Activated CD8-positive, alpha-beta memory T cell treated with anti-CD3 and anti-CD28 coated beads, Interleukin-2, amount 50 U/mL, for 4 hours (primary cell): ENCODE results near the gene MDP1.

Experiments used
- DNase-seq: peaks from one replicate; pipeline ENCODE4 v3.0.0-alpha.2; 2020

The MDP1 gene

DNA sequence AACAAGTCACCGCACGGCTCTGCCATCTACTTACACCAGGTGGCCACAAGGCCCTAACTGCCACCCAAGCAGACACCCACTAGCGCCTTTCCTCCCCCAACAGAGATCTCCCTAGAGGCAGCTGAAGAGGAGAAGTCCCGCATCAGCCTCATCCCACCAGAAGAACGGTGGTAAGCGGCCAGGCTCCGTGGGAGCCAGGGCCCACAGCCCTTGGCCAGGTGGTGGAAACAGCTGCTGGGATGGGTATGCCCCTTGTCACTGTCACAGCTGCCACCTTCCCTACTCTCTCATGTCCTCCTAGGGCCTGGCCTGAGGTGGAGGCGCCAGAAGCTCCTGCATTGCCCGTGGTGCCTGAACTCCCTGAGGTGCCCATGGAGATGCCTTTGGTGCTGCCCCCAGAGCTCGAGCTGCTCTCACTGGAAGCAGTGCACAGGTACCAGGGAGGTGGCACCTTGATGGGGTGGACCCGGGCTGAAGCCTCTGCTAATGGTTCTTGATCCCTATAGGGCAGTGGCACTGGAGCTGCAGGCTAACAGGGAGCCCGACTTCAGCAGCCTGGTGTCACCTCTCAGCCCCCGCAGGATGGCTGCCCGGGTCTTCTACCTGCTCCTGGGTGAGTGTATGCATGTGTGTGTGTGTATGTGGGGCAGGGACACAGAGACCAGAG lies 36.4 kb downstream of the MDP1 start:
- no peak for DNase-seq

DNA sequence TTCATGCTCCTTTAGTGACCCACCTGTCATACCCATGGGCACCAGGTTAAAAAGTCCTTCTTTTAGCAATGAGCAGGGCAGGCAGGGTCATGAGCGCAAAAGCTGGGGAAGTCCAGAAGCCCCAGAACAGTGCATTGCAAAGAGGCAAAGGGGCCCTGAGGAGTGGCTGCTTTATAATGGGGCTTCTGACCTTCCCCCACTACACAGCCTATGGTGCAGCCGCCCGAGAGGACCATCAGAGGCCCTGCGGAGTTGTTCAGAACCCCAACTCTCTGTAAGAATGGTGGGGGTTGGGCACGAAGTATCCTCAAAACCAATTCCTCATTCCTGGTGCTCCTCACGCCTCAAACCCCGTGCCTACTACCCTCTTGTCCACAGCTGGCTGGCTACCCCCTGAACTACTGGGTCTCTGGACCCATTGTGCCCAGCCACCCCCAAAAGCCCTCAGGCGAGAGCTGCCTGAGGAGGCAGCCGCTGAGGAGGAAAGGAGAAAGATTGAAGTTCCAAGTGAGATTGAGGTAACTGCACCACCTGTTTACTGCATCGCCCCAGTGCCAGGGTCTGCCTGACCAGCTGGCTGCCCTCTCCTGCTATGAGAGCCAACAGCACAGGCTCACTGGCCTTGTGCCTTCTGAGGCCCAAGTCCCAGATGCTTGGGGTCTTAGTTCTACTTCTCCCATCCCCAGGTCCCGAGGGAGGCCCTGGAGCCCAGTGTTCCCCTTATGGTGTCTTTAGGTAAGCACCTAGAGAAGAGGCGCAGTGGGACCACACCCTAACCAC lies 37.3 kb downstream of the MDP1 start:
- no peak for DNase-seq

DNA sequence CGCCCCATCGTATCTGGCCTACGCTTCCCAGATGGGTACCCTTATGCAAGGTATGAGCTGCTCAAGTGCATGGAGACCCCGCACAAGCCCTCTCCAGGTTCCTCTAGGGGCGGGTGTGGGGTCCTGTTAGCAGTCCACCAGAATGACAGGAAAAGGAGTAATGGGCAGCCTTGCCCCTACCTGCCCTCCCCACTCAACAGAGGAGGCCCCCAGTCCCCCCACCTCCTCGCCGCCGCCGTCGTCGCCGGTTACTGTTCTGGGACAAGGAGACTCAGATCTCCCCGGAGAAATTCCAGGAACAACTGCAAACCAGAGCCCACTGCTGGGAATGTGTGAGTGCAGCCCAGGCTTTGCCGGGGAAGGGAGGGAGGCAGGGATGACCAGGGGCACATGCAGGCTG lies 38.0 kb downstream of the MDP1 start:
- DNase-seq, result no peak

DNA sequence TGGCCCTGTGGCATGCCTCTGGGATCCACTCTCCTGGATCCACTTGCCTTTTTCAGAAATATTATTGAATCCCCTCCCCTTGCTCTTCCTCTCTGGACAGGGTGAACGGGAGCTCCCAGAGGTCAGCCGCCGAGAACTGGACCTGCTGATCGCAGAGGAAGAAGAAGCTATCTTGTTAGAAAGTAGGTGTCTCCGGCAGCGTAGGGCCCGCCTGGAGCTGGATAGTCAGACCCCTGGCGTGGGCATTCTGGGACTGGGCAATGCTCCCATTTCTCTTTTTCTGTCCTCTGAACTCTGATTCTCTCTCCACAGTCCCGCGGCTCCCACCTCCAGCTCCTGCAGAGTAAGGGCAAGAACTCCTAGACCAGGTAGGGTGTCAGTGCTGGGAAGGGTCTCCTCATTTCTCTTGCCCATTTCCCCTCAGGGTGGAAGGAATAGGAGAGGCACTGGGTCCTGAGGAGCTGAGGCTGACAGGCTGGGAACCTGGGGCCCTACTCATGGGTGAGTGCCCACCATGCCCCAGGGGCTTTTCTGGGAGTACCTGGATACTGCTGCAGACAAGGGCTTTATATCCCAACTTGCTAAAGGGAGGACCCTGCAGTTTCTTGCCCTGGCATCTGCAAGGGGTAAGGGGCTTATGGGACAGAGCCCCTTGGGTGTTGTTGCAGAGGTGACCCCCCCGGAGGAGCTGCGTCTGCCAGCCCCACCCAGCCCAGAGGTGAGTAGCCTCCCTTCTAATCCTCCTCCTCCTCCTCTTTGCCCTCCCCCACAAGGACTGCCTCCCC lies 38.6 kb downstream of the MDP1 start:
- no peak for DNase-seq

DNA sequence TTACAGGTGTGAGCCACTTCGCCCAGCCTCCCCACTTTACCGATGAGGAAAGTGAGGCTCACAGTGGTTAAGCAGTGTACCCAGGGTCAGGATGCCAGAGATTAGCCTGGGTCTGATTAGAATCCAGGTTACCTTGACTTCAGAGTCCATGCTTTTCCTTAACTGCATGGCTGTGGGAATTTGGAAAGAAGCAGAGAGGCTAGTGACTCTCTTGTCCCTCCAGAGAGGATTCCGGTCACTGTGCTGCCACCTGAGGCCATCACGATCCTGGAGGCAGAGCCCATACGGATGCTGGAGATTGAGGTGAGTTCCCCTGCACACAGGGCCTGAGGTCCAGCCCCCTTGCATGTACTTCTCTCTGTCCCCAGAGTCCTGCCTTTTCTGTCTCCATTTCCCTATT lies 39.3 kb downstream of the MDP1 start:
- DNase-seq, result no peak

DNA sequence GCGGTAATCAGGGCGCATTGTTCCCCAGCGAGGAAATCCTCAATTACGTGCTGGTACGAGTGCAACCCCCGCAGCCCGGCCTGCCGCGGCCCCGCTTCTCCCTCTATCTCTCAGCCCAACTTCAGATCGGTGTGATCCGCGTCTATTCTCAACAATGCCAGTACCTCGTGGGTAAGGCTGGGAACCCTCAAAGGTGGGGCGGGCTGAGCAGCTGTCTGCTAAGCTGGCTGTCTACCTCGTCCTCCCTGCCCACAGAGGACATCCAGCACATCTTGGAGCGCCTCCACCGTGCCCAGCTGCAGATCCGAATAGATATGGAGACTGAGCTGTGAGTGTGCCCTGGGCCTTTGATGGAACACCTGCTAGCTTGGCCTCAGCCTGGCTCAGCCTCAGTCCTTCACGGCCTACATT lies 43.0 kb downstream of the MDP1 start:
- no peak for DNase-seq

DNA sequence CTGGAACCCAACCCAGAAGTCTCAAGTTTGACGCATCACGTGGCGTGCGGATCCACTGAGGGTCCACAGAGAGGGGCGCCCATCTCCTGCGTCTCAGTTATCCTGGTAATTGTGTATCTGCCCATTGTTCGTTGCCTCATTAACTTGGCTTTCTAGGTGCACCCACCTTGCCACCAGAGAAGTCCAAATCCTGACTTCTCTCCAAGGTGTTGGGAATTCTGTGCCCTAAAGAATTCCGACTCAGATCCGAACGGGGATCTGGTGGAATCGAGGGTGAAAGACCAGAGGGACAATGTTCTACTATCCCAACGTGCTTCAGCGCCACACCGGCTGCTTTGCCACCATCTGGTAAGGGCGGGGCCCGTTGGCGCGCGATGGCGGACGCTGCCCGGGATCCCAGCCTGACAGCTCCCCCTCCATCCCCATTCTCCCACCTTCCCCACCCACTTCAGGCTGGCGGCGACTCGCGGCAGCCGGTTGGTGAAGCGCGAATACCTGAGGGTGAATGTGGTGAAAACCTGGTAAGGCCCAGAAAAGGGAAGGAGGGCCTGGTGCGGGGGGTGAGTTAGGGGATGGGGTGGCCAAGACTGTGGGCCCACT lies 43.5 kb downstream of the MDP1 start:
- DNase-seq, result no peak

DNA sequence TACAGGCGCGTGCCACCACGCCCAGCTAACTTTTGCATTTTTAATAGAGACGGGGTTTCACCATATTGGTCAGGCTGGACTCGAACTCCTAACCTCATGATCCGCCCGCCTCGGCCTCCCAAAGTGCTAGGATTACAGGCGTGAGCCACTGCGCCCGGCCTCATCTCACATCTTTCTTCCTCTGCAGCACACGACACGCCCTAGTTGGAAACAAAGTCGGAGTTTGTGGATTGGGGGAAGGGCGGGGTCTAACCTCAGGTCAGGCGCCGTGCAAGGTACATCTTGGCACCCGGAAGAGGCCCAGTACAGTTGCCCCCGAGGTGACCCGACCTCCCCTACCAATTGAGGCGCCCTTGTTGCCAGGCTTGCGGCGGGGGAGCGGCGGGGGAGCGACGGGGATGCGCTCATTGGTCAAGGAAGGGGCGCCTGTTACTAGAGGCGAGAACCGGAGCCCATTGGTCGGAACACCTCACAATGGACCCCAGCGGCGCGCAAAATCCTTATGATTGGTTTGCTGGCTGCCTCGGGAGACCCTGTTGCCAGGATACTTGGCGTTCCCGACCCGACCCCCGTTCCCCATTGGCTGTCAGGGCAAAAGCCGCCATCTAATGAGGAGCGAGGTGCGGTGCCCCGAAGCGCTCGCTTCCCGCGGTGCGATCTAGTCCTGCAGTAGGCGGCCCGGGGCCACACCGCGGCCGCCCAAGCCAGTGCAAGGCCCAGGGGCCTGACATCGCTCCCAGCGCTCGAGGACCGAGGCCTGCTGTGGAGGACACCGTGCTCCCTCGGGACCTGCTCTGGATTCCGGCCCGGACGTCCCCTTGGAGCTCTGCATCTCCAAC lies 44.2 kb downstream of the MDP1 start, which contains the start of gene REC8:
Gene REC8 (plus strand): TSS at position 659 of the 839 bp plus-strand sequence. CDS start 473 bp downstream, outside the sequence.
- DNase-seq, result peak; percentile 61

DNA sequence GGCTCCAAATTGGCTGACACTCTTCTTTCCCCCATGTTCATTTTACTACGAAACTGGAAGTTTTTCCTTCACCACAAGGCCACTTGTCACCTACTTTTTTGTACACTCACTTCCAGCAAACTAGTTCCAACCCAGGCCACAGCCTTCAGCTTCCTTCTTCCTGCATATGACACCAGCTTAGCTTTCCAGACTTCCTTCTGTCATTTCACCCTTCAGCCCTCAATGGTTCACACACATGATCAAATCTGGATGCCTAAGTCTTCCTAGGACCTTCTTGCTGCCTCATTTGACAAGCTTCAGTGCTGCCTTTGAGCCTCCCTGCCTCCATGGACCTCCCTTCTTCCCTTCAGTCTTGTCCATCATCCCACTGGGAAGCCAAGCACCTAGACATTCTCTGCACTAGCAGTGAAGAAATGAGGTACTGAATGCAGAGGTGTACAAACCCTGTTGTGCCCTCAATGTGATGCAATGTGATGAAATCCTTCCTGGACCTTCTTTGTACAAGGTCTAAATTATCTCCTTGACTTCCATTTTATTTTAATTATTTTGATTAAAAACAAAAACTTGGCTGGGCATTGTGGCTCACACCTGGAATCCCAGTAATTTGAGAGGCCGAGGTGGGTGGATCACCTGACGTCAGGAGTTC lies 48.3 kb downstream of the MDP1 start:
- DNase-seq, result no peak

DNA sequence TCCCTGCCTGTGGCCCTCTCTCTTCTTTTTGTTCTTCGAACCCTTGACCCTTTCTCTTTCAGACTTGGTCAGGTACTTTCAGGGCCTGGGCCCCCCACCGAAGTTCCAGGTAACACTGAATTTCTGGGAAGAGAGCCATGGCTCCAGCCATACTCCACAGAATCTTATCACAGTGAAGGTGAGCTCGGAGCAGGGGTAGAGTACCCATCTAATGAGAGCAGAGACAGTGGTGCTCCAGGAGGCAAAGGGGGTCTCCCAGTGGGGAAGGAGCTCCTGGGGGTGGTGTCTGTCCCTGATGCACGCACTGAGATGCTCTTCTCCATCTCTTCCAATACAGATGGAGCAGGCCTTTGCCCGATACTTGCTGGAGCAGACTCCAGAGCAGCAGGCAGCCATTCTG lies 50.1 kb downstream of the MDP1 start:
- no peak for DNase-seq

DNA sequence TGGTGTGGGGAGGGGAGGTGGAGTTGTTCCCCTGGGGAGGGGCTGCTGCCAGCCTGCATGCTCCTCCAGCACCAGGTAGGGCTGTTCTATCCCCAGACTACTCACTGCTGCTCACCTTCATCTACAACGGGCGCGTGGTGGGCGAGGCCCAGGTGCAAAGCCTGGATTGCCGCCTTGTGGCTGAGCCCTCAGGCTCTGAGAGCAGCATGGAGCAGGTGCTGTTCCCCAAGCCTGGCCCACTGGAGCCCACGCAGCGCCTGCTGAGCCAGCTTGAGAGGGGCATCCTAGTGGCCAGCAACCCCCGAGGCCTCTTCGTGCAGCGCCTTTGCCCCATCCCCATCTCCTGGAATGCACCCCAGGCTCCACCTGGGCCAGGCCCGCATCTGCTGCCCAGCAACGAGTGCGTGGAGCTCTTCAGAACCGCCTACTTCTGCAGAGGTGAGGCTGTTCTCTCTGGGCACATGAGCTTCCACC lies 51.3 kb downstream of the MDP1 start:
- no peak for DNase-seq
